H9 (cell line): ENCODE measurements around the gene CRHR2. TPM values are rescaled to one million over a fixed set of nuclear protein-coding genes. Genes with fewer than 3 reads are reported as not detected.
"Not testable (repeated sequence)": the region's sequence is repeated elsewhere in the genome, so short reads cannot be mapped to it uniquely, and the experiment has no call there.

Experiments
- DNase-seq: peaks from one replicate; pipeline ENCODE4 v3.0.0-alpha.2; 2017
- H2AFZ ChIP-seq: one replicate; pipeline ENCODE4 v1.6.1; 2013; ENCODE audit warnings: mild to moderate bottlenecking, low read length, control low read depth, moderate library complexity
- H2AK5ac ChIP-seq: 2 replicates; pipeline ENCODE4 v1.6.1; 2013; ENCODE audit warnings: low read length, control low read depth, mixed read lengths; ENCODE audit not compliant: insufficient read length
- H2BK120ac ChIP-seq: one replicate; pipeline ENCODE4 v1.6.1; 2013; ENCODE audit warnings: low read depth, mild to moderate bottlenecking, low read length, control low read depth, inconsistent platforms; ENCODE audit not compliant: poor library complexity, severe bottlenecking
- H2BK12ac ChIP-seq: 2 replicates; pipeline ENCODE4 v1.6.1; 2013; ENCODE audit warnings: low read length, control low read depth, mixed read lengths, low read depth; ENCODE audit not compliant: insufficient read length
- H2BK15ac ChIP-seq: 2 replicates; pipeline ENCODE4 v1.6.1; 2013; ENCODE audit warnings: low read depth, low read length, control low read depth
- H2BK20ac ChIP-seq: one replicate; pipeline ENCODE4 v1.6.1; 2013; ENCODE audit warnings: low read depth, mild to moderate bottlenecking, low read length, control low read depth, inconsistent platforms; ENCODE audit not compliant: poor library complexity, severe bottlenecking
- H2BK5ac ChIP-seq: 2 replicates; pipeline ENCODE4 v1.6.1; 2013; ENCODE audit warnings: low read length, control low read depth, mixed read lengths; ENCODE audit not compliant: insufficient read length
- H3K14ac ChIP-seq: 2 replicates; pipeline ENCODE4 v1.6.1; 2013; ENCODE audit warnings: low read length, control low read depth; ENCODE audit not compliant: insufficient read depth
- H3K18ac ChIP-seq: 2 replicates; pipeline ENCODE4 v1.6.1; 2013; ENCODE audit warnings: low read depth, mild to moderate bottlenecking, mixed read lengths, low read length, control low read depth; ENCODE audit not compliant: insufficient read length
- H3K23ac ChIP-seq: 2 replicates; pipeline ENCODE4 v1.6.1; 2013; ENCODE audit warnings: low read length, control low read depth, mixed read lengths, low read depth; ENCODE audit not compliant: insufficient read length
- H3K23me2 ChIP-seq: 2 replicates; pipeline ENCODE4 v1.6.1; 2013; ENCODE audit warnings: low read depth, mild to moderate bottlenecking, mixed read lengths, low read length, control low read depth; ENCODE audit not compliant: insufficient read length, poor library complexity, severe bottlenecking
- H3K27ac ChIP-seq: 2 replicates; pipeline ENCODE4 v1.5.1; 2013; ENCODE audit warnings: low read length, control low read depth, mixed read lengths, low read depth; ENCODE audit not compliant: insufficient read length
- H3K27me3 ChIP-seq: 2 replicates; pipeline ENCODE4 v1.6.1; 2013; ENCODE audit warnings: low read length, control low read depth, inconsistent platforms; ENCODE audit not compliant: insufficient read depth
- H3K4ac ChIP-seq: 2 replicates; pipeline ENCODE4 v1.6.1; 2013; ENCODE audit warnings: low read depth, mild to moderate bottlenecking, control low read depth, inconsistent platforms, low read length, moderate library complexity
- H3K4me1 ChIP-seq: 2 replicates; pipeline ENCODE4 v1.6.1; 2013; ENCODE audit warnings: low read length, control low read depth, inconsistent platforms; ENCODE audit not compliant: insufficient read depth
- H3K4me2 ChIP-seq: 2 replicates; pipeline ENCODE4 v1.6.1; 2013; ENCODE audit warnings: low read length, control low read depth, mixed read lengths; ENCODE audit not compliant: insufficient read length, insufficient read depth
- H3K56ac ChIP-seq: 2 replicates; pipeline ENCODE4 v1.6.1; 2013; ENCODE audit warnings: low read depth, mild to moderate bottlenecking, mixed read lengths, low read length, control low read depth; ENCODE audit not compliant: insufficient read length
- H3K79me1 ChIP-seq: 2 replicates; pipeline ENCODE4 v1.6.1; 2013; ENCODE audit warnings: low read depth, mild to moderate bottlenecking, moderate library complexity, low read length, control low read depth, inconsistent platforms; ENCODE audit not compliant: insufficient read depth, poor library complexity, severe bottlenecking
- H3K79me2 ChIP-seq: 2 replicates; pipeline ENCODE4 v1.6.1; 2013; ENCODE audit warnings: low read length, control low read depth, inconsistent platforms; ENCODE audit not compliant: insufficient read depth
- H3K9ac ChIP-seq: 2 replicates; pipeline ENCODE4 v1.6.1; 2013; ENCODE audit warnings: low read length, control low read depth, mixed read lengths; ENCODE audit not compliant: insufficient read length; ENCODE audit errors: extremely low read depth
- H3K9me3 ChIP-seq: one replicate; pipeline ENCODE4 v1.6.1; 2013; ENCODE audit warnings: low read depth, low read length, inconsistent platforms; ENCODE audit not compliant: control insufficient read depth
- H3T11ph ChIP-seq: one replicate; pipeline ENCODE4 v1.6.1; 2013; ENCODE audit warnings: mild to moderate bottlenecking, low read length, control low read depth, inconsistent platforms
- H4K20me1 ChIP-seq: one replicate; pipeline ENCODE4 v1.6.1; 2013; ENCODE audit not compliant: control insufficient read depth, insufficient read length, insufficient read depth
- H4K5ac ChIP-seq: 2 replicates; pipeline ENCODE4 v1.6.1; 2013; ENCODE audit warnings: low read depth, mild to moderate bottlenecking, mixed read lengths, low read length, control low read depth; ENCODE audit not compliant: insufficient read length
- H4K8ac ChIP-seq: replicated peaks from 2 replicates; pipeline ENCODE4 v1.6.1; 2013; ENCODE audit warnings: low read length, control low read depth, mixed read lengths, low read depth; ENCODE audit not compliant: insufficient read length
- H4K91ac ChIP-seq: 2 replicates; pipeline ENCODE4 v1.6.1; 2013; ENCODE audit warnings: low read depth, mild to moderate bottlenecking, moderate library complexity, mixed read lengths, low read length, control low read depth; ENCODE audit not compliant: insufficient read length
- H3K27ac Mint-ChIP-seq, 3 experiments: 2 replicates in 2 of 3; 3 replicates in 1 of 3; pipeline ENCODE4 v1.8.0; 2020 to 2021; ENCODE audit warnings: mixed read lengths in 3 of 3, mild to moderate bottlenecking in 1 of 3, moderate library complexity in 1 of 3
- H3K27me3 Mint-ChIP-seq: 2 replicates; pipeline ENCODE4 v1.8.0; 2021; ENCODE audit warnings: low read depth, mild to moderate bottlenecking, moderate library complexity, mixed read lengths
- H3K36me3 Mint-ChIP-seq, 3 experiments: 2 replicates in 2 of 3; 3 replicates in 1 of 3; pipeline ENCODE4 v1.8.0; 2020 to 2021; ENCODE audit warnings: low read depth in 3 of 3, mixed read lengths in 3 of 3; ENCODE audit not compliant: insufficient read depth in 1 of 3
- H3K4me1 Mint-ChIP-seq, 2 experiments: 2 replicates each; pipeline ENCODE4 v1.8.0; 2020; ENCODE audit warnings: mixed read lengths in 2 of 2
- H3K4me3 Mint-ChIP-seq, 2 experiments: 2 replicates in 1 of 2; 3 replicates in 1 of 2; pipeline ENCODE4 v1.8.0; 2020 to 2021; ENCODE audit warnings: mild to moderate bottlenecking in 2 of 2, mixed read lengths in 2 of 2, moderate library complexity in 1 of 2
- H3K9me3 Mint-ChIP-seq, 2 experiments: 2 replicates in 1 of 2; 3 replicates in 1 of 2; pipeline ENCODE4 v1.8.0; 2020; ENCODE audit warnings: mild to moderate bottlenecking in 2 of 2, mixed read lengths in 2 of 2, moderate library complexity in 1 of 2
- CTCF ChIP-seq: fragments of 200-600 bp; sonication (generic); conservative IDR thresholded peaks from 3 replicates; pipeline ENCODE4 v1.8.0; 2021; ENCODE audit warnings: antibody characterized with exemption, mild to moderate bottlenecking
- WGBS: extraction: QIAGEN DNeasy Blood & Tissue Kit; methylation state at CpG from one replicate; pipeline ENCODE4 v1.1.7; 2013; ENCODE audit warnings: missing lambda C conversion rate, low lambda C conversion rate, mixed read lengths; ENCODE audit not compliant: insufficient read length; ENCODE audit errors: extremely low coverage; 5-methylcytosine and 5-hydroxymethylcytosine counted together
- total RNA-seq: library from RNA; stranded (reverse); gene quantifications from 2 replicates; pipeline ENCODE4 v1.2.1, GENCODE V29; 2021

The CRHR2 gene
- total RNA-seq, 1 experiment from 2014 or later = 0.07 TPM

DNA sequence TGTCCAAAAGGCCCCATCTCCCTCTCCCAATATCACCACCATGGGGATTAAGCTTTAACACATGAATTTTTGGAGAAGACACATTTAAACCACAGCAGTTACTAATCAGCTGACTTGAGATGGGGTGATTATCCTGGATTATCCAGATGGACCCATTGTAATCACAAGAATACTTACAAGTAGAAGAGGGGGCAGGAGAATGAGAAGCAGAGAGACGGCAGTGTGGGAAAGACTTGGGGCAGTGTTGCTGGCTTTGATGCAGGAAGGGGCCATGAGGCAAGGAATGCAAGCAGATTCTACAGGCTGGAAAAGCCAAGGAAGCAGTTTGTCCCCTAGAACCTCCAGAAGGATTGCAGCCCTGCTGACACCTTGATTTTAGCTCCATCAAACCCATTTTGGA, 39.0 kb upstream of the CRHR2 start:
- no peak overlapping the region for H4K8ac ChIP-seq
- no peak overlapping the region for H4K5ac ChIP-seq
- no peak overlapping the region for H3K4ac ChIP-seq
- no peak overlapping the region for H3K14ac ChIP-seq
- H3K9me3 ChIP-seq = peaks cover 10% of the 10 kb centered on the region
- no peaks in the 10 kb centered on the region for H3K27me3 ChIP-seq
- H3K79me1 ChIP-seq = no peaks in the 10 kb centered on the region
- no peak overlapping the region for H3K56ac ChIP-seq
- H2AK5ac ChIP-seq = no peak overlapping the region
- no peaks in the 10 kb centered on the region for H4K20me1 ChIP-seq
- no peak overlapping the region for H3T11ph ChIP-seq
- Mint-ChIP-seq H3K4me3 (no peak overlapping the region), H3K9me3 (peaks cover 32 to 34% of the 10 kb centered on the region in 2 experiments), H3K27ac (no peak overlapping the region), H3K27me3 (peaks cover 23% of the 10 kb centered on the region), H3K36me3 (peaks cover 18 to 25% (median 23%) of the 10 kb centered on the region in 3 experiments), H3K4me1 (peaks cover 5 to 21% of the 10 kb centered on the region in 2 experiments)
- H2BK120ac ChIP-seq = no peak overlapping the region
- H2BK12ac ChIP-seq = no peak overlapping the region
- no peak overlapping the region for H3K4me2 ChIP-seq
- no peak for TF ChIP-seq CTCF
- no peaks in the 10 kb centered on the region for H3K79me2 ChIP-seq
- H3K27ac ChIP-seq = no peak overlapping the region
- no peak overlapping the region for H2AFZ ChIP-seq
- DNase-seq = no peak
- H3K18ac ChIP-seq = no peak overlapping the region
- H2BK15ac ChIP-seq = no peak overlapping the region
- no CpG with 5 or more reads among the region's 1 CpG for WGBS
- H3K9ac ChIP-seq = no peak overlapping the region
- H3K23me2 ChIP-seq = no peaks in the 10 kb centered on the region
- H4K91ac ChIP-seq = no peak overlapping the region
- no peak overlapping the region for H2BK5ac ChIP-seq
- no peak overlapping the region for H2BK20ac ChIP-seq
- H3K4me1 ChIP-seq = 0 out of 2 replicates have a peak, but pooled peaks cover under 1% of the 10 kb centered on the region
- H3K23ac ChIP-seq = no peak overlapping the region

DNA sequence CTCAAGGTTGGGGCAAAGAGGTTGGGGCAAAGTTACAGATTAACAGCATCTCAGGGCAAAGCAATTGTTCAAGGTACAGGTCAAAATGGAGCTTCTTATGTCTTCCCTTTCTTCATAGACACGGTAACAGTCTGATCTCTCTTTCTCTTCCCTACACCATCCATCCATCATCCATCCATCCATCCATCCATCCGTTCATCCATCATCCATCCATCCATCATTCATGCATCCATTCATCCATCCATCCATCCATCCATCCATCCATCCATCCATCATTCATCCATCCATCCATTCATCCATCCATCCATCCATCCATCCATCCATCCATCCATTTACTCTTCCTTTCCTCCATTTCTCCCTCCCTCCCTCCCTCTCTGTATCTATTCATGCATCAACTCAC, 37.2 kb upstream of the CRHR2 start:
- H3K27me3 Mint-ChIP-seq = peaks cover 22% of the 10 kb centered on the region
- not testable (repeated sequence) for H3K4me2 ChIP-seq

More for the DNA sequence above, 37.2 kb upstream of the CRHR2 start:
- not testable (repeated sequence) for H2BK120ac ChIP-seq, H3K14ac ChIP-seq, H2AFZ ChIP-seq, H3T11ph ChIP-seq, H2BK5ac ChIP-seq, H2BK15ac ChIP-seq, DNase-seq, H2BK20ac ChIP-seq, H4K8ac ChIP-seq, H3K79me1 ChIP-seq, H3K27ac Mint-ChIP-seq, H2BK12ac ChIP-seq, H3K4me1 ChIP-seq, H3K27ac ChIP-seq, H3K23ac ChIP-seq, H3K23me2 ChIP-seq, H3K9ac ChIP-seq, H3K56ac ChIP-seq, H3K79me2 ChIP-seq, H3K4me3 Mint-ChIP-seq, H3K4me1 Mint-ChIP-seq, H4K20me1 ChIP-seq, H3K4ac ChIP-seq, H2AK5ac ChIP-seq, H3K27me3 ChIP-seq, H4K5ac ChIP-seq, H3K9me3 ChIP-seq, H3K18ac ChIP-seq, H4K91ac ChIP-seq
- WGBS = 100% methylated on average over 1 of the region's 2 CpGs
- H3K36me3 Mint-ChIP-seq = peaks cover 18 to 25% (median 23%) of the 10 kb centered on the region in 3 experiments
- peaks cover 32 to 34% of the 10 kb centered on the region in 2 experiments for H3K9me3 Mint-ChIP-seq
